Mucosa of descending colon (tissue), 3 donors: Measurements from ENCODE around the gene MYO3B. TPM values are rescaled to one million over a fixed set of nuclear protein-coding genes. Genes with fewer than 3 reads are reported as not detected.

ENCODE experiments used
- ATAC-seq: fragments of 200-7000 bp; cut with Tn5 transposase; one replicate; pipeline ENCODE4 v1.9.1; 2020; ENCODE audit warnings: mild to moderate bottlenecking, moderate library complexity
- DNase-seq, 3 donors: peaks; one replicate each; pipeline ENCODE4 v3.0.0-alpha.2; 2020
- H3K36me3 ChIP-seq: fragments of 200-600 bp; one replicate; pipeline ENCODE4 v1.8.0; 2021; ENCODE audit warnings: low read depth, mild to moderate bottlenecking
- H3K4me1 ChIP-seq: fragments of 200-600 bp; one replicate; pipeline ENCODE4 v1.8.0; 2021; ENCODE audit warnings: low read depth, mild to moderate bottlenecking
- H3K4me3 ChIP-seq: fragments of 200-600 bp; one replicate; pipeline ENCODE4 v1.8.0; 2021; ENCODE audit warnings: mild to moderate bottlenecking
- H3K9me3 ChIP-seq: fragments of 200-600 bp; one replicate; pipeline ENCODE4 v1.8.0; 2021; ENCODE audit warnings: mild to moderate bottlenecking
- intact Hi-C, 2 donors: fragments of 100-400 bp; cut with DNase I in 1 of 2; cut with micrococcal nuclease in 1 of 2; formaldehyde crosslinking; loops; one replicate each; pipeline versions ENCODE4 v1.11.0 to v1.11.1; 2022; cut with DNase I, micrococcal nuclease
- total RNA-seq, 3 donors: library from RNA; stranded (reverse); fragmentation: NEBNext Ultra II Directional in 2 of 3; extraction: Animal tissue kit (Norgen Biotek cat#: 25700) in 2 of 3; gene quantifications; one replicate each; pipeline versions ENCODE4 v1.2.1 to v1.2.4, GENCODE V29; 2021 to 2023
- TF ChIP-seq, protein P1 (sequence below): fragments of 200-600 bp; IDR thresholded peaks from one replicate; pipeline ENCODE4 v1.8.0; 2022; ENCODE audit warnings: antibody characterized with exemption, mild to moderate bottlenecking
- donor health status: DM: no; HTN: no; CAD: no; lungs with moderate emphysema.
- donor health status: DM: no; HTN: no; CAD: no.
- donor health status: DM: no; HTN: yes; CAD: no.

Gene MYO3B
- total RNA-seq, 3 donors from 2014 or later = 0.06 to 0.39 (median 0.09) TPM

DNA sequence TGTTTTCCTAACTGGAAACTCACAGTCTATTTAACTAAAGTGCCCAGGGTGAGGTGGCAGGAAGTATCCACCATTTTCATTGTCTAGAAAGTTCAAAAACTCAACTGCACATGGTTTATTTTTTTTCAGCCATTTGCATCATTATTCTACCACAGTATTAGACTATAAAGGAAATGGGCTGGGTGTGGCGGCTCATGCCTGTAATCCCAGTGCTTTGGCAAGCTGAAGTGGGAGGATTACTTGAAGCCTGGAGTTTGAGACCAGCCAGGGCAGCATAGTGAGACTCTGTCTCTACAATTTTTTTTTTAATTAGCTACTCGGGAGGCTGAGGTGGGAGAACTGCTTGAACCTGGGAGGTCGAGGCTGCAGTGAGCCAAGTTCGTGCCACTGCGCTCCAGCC lies 213.8 kb downstream of the MYO3B start:
- Histone ChIP-seq H3K36me3 (no peaks in the 10 kb centered on the region), H3K4me1 (no peaks in the 10 kb centered on the region), H3K4me3 (no peak overlapping the region), H3K9me3 (no peaks in the 10 kb centered on the region)
- TF ChIP-seq, protein P1, sequence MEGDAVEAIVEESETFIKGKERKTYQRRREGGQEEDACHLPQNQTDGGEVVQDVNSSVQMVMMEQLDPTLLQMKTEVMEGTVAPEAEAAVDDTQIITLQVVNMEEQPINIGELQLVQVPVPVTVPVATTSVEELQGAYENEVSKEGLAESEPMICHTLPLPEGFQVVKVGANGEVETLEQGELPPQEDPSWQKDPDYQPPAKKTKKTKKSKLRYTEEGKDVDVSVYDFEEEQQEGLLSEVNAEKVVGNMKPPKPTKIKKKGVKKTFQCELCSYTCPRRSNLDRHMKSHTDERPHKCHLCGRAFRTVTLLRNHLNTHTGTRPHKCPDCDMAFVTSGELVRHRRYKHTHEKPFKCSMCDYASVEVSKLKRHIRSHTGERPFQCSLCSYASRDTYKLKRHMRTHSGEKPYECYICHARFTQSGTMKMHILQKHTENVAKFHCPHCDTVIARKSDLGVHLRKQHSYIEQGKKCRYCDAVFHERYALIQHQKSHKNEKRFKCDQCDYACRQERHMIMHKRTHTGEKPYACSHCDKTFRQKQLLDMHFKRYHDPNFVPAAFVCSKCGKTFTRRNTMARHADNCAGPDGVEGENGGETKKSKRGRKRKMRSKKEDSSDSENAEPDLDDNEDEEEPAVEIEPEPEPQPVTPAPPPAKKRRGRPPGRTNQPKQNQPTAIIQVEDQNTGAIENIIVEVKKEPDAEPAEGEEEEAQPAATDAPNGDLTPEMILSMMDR = no peak
- intact Hi-C loops = loop anchor here in 1 of 2 donors (10.0 kb wide), 1 partner anchor 423 kb away; the partner anchor contains the start of gene GAD1
- ATAC-seq = no peak
- no peak for DNase-seq

DNA sequence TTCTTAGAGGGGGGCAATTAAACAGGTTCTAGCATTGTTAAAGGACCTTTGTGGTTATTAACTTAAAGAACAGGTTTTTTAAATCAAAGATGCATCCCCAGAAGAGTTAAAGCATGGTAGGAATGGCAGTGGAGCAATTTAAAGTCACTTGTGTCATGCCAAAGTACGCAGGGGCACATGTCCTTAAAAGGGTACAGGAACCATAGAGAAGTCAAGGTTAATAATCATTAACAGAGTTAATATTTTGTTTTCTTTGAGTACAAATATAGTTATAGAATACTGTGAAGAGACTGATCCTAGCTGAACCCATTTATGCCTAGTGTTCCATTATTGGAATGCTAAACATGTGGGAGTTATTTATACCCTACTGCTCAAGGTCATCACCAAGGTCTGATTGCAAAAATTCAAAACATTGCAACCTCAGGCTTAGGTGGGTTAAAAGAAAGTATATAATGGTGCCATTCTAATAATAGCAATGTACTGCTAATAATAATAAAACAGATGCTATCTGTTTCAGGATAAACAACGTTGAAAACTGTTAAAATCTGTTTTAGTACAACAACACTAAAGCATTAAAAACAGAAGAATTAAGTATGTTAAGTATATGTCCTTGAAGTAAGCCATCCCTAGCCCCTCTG lies 216.0 kb downstream of the MYO3B start:
- no peaks in the 10 kb centered on the region for H3K36me3 ChIP-seq
- ATAC-seq = no peak
- no peaks in the 10 kb centered on the region for H3K4me1 ChIP-seq
- TF ChIP-seq, protein P1 = no peak
- H3K4me3 ChIP-seq = no peak overlapping the region
- intact Hi-C loops = loop anchor here in 1 of 2 donors (10.0 kb wide), 1 partner anchor 421 kb away; the partner anchor contains the start of gene GAD1
- no peak for DNase-seq
- H3K9me3 ChIP-seq = no peaks in the 10 kb centered on the region

DNA sequence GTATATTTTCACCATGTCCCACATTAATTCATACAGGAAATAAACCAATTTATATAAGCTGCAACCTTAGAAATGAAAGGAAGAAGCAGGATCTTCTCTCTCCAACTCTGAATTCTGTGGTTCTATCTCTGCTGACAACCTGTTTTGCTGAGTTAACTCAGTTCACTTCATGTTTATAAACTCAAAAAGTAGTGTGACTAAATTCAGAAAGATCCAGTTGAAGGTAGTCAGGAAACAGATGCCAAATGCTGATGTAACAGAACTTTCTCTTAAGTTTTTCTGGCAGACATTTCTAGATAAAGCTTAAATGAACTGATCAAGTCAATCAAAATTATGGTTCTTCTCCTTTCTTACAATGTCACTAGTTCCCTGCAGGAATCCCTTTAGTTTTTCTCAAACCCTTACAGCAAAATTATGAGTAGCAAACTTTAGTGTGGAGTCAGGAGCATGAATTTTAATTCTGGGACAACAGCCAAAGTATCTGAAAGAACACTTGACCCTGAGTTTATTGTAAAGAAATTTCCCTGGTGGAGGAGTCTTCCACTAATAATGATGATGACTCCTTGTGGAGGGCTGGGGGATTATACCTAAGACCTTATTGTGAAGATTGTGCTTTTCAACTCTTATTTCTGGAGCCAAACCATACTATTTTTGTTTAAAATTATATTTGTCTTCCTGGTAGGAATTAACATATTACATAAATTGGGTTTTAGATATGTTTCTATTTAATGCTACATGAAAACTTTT lies 216.9 kb downstream of the MYO3B start:
- DNase-seq (no peak), ATAC-seq (no peak)
- intact Hi-C loops = loop anchor here in 1 of 2 donors (10.0 kb wide), 1 partner anchor 420 kb away; the partner anchor contains the start of gene GAD1
- Histone ChIP-seq H3K4me3 (no peak overlapping the region), H3K4me1 (no peaks in the 10 kb centered on the region), H3K9me3 (no peaks in the 10 kb centered on the region), H3K36me3 (no peaks in the 10 kb centered on the region)
- TF ChIP-seq, protein P1 = no peak

DNA sequence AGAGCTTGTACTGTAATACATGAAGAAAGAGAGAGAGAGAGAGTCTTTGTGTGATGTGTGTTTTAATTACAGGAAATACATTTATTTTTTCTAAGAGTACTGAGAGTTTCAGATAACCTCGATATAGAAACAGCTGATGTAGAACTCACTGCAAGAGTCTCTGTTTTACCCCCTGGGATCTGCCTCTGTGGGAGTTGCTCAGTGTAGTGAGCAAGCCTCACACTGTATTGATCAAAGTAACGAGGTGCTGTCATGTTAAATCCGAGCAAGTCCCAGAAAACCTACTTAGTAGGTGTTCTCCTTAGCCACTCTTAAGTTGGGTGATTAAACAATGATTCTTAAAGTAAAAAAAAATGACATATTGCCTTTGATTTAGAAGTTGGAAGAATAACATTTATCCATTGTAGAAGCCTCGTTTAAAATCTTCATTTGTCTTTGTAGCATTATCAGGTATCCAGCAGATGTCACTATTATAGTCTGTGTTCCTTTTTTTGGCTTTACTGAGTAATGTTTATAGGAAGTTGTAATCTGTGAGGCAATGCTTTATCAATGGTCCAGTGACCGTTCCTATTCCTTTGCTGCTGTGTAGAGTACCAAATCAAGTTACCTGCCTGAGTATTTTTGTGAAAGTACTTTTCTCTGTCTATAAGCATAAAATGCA lies 219.0 kb downstream of the MYO3B start:
- Histone ChIP-seq H3K4me3 (no peak overlapping the region), H3K36me3 (no peaks in the 10 kb centered on the region), H3K9me3 (no peaks in the 10 kb centered on the region), H3K4me1 (no peaks in the 10 kb centered on the region)
- TF ChIP-seq, protein P1 = no peak
- DNase-seq = no peak
- peak; percentile 46 for ATAC-seq
- intact Hi-C loops = loop anchor here in 1 of 2 donors (10.0 kb wide), 1 partner anchor 418 kb away; the partner anchor contains the start of gene GAD1

DNA sequence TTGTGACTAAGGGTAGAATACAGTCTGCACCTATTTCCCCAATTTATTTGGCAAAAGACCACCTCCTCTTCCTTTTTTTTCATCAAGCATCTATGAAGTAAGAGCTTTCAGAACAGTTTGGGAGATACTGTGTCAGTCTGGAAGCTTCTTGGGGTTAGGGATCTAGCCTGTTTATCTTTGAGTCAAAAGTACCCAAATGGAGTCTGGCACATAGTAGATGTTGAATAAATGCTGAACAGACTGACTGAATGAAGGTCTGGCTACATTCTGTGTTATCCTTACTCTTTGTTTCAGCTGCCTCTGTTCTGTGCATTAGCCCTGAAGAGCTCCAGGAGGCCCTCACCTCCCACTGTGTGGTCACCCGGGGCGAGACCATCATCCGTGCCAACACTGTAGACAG lies 223.2 kb downstream of the MYO3B start:
- no peaks in the 10 kb centered on the region for H3K9me3 ChIP-seq
- H3K4me3 ChIP-seq = no peak overlapping the region
- no peak for ATAC-seq
- no peaks in the 10 kb centered on the region for H3K36me3 ChIP-seq
- TF ChIP-seq, protein P1 = no peak
- no peak for DNase-seq
- no peaks in the 10 kb centered on the region for H3K4me1 ChIP-seq
- intact Hi-C loops = no loop called here
